Stimulated activated CD4-positive, alpha-beta T cell treated with anti-CD3 and anti-CD28 coated beads, Interleukin-1b, Interleukin-23, amount 100 ng/mL, for 4 hours (primary cell): ENCODE measurements around the gene GNAI3.

Source experiments
- DNase-seq, 2 donors: peaks; one replicate each; pipeline ENCODE4 v3.0.0-alpha.2; 2020; ENCODE audit warnings: low read depth in 2 of 2

Gene GNAI3

GRCh38 chr1:109546311-109547109 is 1.9 kb upstream of the GNAI3 start:
- peak; percentile 74 to 86 for DNase-seq

- no peak for DNase-seq
Observed at GRCh38 chr1:109547463-109548320, 723 bp upstream of the GNAI3 start.

DNA sequence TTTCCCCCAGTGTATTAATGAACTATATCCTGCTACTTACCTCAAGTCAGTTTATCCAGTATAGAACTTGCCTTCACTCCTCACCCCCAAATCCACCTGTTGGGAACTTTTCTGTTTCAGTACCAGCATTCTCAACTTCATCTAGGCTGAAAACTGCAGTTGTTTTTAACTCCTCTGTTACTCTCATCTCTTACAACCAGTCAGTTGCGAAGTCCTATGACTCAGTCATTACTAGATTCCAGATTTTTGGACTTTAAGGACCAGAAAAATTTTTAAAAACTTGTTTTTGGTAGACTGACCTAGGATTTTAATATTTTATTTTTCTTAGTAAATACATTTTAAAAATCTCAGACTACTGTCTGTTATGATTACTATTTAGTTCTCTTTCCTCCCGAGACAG is 8.1 kb downstream of the GNAI3 start:
- DNase-seq = no peak

DNA sequence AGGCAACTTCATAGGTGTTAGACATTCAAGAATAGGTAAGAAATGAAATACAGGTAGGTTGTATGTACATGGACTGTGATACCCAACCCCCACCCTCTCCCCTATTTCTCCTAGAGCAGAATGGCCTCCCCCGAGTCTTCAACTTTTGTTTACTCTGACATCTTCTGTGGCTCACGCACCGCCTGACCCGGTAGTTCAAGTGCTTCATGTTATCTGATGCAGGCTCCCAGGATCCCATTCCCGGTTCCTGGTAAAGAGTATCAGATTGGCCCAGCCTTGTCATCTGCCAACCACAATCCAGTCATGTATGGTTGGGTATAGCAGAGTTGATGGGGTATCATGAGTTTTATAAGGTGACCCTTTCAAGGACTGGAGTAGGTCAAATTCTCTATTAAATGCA is 9.1 kb downstream of the GNAI3 start:
- DNase-seq = no peak

- DNase-seq = no peak
Observed at GRCh38 chr1:109559995-109560394, 11.6 kb downstream of the GNAI3 start.

GRCh38 chr1:109564194-109564878 is 15.9 kb downstream of the GNAI3 start:
- no peak for DNase-seq

DNA sequence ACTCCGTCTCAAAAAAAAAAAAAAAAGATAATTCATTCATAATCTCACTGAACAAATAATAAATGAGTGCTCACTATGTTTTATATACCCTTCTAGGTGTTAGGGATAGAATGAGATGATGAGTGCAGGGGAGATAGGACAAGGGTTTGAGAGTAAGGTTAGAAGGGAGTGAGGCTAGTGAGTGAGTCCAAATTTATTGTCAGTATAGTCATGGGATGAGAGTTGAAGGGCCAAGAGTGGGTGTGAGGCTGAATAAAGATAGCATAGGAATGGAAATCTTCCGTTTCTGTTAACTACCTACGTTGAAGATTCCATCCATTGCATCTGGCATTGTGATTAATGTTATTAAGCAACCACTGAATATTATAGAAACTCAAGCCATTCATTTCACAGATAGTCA is 16.8 kb downstream of the GNAI3 start:
- no peak for DNase-seq

GRCh38 chr1:109566982-109567381 is 18.6 kb downstream of the GNAI3 start:
- DNase-seq = no peak

- no peak for DNase-seq
Observed at GRCh38 chr1:109567877-109568672, 19.7 kb downstream of the GNAI3 start.

- no peak for DNase-seq
Observed at GRCh38 chr1:109569323-109569722, 20.9 kb downstream of the GNAI3 start.

DNA sequence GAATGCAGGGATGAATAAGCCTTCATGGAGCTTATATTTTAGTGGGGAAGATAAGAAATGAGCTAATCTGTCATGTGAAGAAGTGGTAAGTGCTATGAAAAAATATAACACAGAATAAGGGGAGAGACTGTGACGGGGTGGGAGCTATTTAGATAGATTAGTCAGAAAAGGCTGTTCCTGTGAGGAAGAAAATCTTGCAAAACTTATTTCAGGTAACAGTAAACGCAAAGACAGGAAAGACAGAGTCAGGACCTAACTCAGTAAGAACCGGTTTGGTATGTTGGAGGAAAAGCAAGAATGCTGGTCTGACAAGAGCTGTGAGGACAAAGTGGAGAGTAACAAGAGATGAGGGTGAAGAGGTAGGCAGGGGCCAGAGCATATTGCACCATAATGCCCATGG is 22.0 kb downstream of the GNAI3 start:
- DNase-seq = no peak

- DNase-seq = no peak
Observed at GRCh38 chr1:109573785-109574184, 25.4 kb downstream of the GNAI3 start.

DNA sequence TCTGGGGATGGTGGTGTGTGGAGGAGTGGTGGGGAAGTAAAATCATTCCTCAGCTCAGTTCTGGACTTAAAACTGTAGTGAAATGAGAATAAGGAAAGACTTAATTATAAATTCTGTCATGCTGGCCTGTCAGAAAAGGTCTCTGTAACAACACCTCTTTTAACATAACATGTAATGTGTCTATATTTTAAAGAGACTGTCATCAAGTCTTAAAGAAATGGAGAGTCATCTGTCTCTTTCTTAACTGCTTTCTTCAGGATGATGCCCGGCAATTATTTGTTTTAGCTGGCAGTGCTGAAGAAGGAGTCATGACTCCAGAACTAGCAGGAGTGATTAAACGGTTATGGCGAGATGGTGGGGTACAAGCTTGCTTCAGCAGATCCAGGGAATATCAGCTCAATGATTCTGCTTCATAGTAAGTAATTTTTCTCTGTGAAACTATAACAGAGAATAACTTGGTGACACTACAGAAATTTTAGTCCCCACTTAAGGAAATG is 30.6 kb downstream of the GNAI3 start:
- DNase-seq = no peak

DNA sequence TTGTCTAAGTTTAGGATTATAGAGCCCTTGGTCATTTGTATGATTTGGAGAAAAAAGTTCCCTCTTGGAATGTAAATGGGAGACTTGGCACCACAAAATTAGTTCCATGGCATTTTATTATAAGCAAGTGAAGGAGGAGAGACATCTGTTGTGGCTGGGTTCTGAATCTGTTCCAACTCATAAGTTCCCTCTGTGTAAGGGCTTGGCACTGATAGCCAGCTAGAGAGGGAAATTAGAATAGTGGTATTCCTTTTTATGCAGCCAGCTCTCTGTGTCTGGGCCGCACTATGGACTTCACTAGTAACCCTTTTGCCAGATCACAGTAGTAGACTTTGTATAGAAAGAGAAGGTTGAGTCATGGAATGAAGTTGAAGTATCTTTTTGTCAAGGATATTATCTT is 31.1 kb downstream of the GNAI3 start:
- no peak for DNase-seq

DNA sequence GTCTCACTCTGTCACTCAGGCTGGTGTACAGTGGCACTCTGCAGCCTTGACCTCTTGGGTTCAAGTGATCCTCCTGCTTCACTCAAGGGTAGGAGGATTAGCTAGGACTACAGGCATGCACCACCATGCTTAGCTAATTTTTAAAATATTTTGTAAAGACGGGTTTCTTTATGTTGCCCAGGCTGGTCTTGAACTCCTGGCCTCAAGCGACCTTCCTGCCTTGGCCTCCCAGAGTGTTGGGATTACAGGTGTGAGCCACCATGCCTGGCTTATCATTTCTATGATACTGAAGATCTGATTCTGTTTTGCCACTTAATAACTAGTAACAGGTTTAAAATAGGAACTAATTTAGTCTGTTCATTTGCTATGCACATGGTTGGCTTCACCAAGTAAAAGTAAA is 33.6 kb downstream of the GNAI3 start:
- no peak for DNase-seq

DNA sequence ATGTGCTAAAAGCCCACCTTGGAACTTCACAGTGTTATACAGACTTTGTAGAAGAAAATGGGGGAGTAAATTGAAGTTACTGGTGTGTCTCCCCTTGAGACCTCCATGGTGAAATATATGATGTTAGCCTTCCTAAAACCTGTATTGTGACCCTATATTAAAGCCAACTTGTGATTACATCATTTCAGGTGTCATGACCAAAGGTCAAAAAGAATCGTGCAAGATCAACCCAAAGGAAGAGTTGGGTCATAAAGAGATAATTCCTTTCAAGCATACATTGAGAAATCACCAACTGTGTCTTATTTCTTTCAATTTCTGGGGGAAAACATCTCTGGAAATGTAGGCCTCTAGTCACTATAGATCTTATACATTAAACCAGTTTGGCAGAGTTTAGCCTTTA is 36.4 kb downstream of the GNAI3 start:
- DNase-seq = no peak

DNA sequence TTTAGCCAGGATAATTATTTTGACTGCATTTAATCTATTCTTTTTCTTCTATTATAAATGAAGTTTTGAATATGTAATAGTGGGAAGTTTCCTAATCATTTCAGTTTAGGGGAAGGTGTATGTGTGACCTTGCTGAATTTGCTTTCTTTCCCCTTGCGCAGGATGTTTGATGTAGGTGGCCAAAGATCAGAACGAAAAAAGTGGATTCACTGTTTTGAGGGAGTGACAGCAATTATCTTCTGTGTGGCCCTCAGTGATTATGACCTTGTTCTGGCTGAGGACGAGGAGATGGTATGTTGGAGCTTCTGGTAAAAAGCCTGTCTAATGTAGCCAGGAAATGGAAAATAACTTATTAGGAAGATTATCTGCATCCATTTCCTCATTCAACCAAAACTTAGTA is 37.6 kb downstream of the GNAI3 start:
- no peak for DNase-seq

DNA sequence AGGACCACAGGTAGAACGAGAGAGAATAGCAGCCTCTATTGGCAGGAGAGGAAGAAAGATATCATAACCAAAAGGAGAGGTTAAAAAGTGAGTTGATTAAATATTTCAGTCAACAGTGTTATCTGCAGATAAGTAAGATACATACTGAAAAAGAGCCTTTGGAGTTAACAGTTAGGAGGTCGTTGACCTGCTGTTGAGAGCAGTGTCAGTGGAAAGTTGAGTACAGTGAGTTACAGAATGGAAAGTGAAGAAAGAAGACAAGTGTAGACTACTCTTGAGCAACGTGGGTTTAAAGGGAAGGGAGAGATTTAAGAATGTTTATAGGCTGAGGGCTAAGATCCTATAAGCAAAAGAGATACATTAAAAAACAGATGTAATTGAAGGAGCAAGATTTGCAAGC is 40.8 kb downstream of the GNAI3 start:
- no peak for DNase-seq

DNA sequence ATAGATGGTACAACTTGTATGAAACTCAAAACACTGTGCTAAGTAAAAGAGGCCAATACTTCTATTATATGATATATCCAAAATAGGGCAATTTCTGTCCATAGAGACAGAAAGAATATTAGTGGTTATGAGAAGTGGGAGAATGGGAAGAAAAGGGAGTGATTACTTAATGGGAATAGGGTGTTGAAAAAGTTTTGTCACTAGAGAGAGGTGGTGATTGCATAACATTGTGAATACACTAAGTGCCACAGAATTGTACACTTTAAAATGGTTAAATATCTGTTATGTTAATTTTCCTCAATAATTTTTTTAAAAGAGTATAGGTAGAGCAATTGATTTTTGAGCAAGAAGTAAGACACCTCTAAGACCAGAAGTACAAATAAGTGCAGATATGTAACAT is 41.3 kb downstream of the GNAI3 start:
- no peak for DNase-seq

GRCh38 chr1:109592916-109593315 is 44.5 kb downstream of the GNAI3 start:
- no peak for DNase-seq

- DNase-seq = no peak
Observed at GRCh38 chr1:109595531-109595930, 47.1 kb downstream of the GNAI3 start.

GRCh38 chr1:109598156-109598555 is 49.7 kb downstream of the GNAI3 start:
- DNase-seq = no peak
